Stimulated activated naive CD8-positive, alpha-beta T cell treated with anti-CD3 and anti-CD28 coated beads, Interleukin-15, Interleukin-2, amounts not matched to agents 100 U/mL and 50 U/mL, for 24 hours (primary cell): ENCODE results near the gene ADGRL1.
A peak's percentile ranks its signal among the peaks of the same experiment; 100 is the strongest.
"Not testable (repeated sequence)": the region's sequence is repeated elsewhere in the genome, so short reads cannot be mapped to it uniquely, and the experiment has no call there.

Experiments
- ATAC-seq: fragments of 150-1000 bp; cut with Tn5 transposase; one replicate; pipeline ENCODE4 v1.10.0; 2021
- DNase-seq: peaks from one replicate; pipeline ENCODE4 v3.0.0; 2021

Gene ADGRL1

DNA sequence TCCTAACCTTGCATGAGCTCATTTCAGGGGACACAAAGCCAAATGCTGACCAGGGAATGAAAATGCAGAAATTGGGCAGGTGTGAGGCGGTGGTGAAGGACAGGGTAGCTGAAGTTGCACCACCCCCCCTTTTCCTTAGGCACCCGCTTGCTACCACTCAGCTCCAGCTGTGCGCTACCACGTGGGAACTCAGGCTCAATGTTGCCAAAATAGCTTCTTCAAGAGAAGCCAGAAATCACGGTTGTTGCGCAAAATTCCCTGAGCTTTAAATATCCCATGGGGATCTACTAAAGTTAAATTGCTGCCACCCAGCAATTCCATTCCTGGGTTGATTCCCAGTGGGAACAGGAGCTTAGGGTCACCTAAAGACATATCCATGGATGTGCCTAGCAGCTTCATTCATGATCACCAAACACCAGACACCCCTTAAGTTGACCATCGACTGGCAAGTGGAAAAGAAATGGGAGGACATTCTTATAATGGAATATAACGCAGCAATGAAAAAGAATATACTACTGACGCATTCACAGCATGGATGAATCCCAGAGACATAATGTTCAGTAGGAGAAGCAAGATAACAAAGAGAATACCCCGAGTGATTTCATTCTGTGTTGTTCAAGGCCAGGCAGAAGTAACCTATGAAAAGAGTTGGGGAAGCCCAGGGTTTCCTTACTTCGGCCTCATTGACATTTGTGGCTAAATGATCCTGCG, 12.8 kb upstream of the ADGRL1 start:
- no peak for ATAC-seq
- no peak for DNase-seq

DNA sequence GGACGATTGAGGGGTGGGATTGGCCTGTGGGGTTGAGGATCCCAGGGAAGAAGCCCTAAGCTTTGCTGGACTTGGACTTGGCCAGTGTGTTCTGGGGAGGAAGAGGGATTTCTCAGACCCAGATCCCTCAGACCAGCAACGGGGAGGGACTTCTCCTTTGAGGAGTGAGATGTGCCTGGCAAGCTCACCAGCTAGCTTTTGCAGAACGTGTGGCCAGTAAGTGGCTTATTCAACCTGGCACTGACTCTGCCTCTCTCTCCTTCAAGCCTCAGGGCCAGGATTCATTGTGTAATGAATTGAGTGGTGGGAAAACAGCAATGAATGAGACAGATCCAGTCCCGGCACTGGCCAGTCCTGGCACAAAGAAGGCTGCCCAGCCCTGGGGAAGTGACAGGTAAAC, 11.9 kb upstream of the ADGRL1 start:
- not testable (repeated sequence) for DNase-seq, ATAC-seq

DNA sequence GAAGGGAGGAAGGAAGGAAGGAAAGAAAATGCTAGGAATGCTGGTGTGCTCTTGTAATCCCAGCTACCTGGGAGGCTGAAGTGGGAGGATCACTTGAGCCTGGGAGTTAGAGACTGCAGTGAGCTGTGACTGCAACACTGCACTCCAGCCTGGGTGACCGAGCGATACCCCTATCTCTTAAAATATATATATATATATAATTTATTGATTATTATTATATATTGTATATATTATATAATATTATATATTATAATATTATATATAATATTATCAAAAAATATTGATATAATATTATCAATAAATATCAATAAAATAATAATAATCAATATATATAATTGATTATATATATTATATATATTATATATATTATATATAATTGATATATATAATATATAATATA, 8.6 kb upstream of the ADGRL1 start:
- ATAC-seq (no peak), DNase-seq (no peak)

DNA sequence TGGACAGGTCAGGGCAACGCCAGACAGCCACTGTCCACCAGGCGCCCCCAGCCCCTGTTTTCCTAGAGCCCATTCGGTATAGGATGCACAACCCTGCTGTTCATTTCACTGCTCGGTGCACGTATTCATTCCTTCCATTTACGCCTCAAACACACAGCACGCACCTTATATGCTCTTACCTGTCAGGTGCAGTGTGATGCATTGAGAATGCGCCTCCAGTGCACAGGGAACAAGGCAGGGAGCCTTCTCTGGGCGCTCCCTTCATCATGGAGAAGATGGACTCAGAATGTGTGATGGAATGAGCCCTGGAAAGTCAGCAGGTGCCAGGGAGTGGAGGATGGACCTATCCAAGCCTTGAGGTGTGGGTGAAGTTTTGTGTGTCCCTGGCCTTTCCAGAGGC, 4.2 kb upstream of the ADGRL1 start:
- not testable (repeated sequence) for DNase-seq, ATAC-seq

DNA sequence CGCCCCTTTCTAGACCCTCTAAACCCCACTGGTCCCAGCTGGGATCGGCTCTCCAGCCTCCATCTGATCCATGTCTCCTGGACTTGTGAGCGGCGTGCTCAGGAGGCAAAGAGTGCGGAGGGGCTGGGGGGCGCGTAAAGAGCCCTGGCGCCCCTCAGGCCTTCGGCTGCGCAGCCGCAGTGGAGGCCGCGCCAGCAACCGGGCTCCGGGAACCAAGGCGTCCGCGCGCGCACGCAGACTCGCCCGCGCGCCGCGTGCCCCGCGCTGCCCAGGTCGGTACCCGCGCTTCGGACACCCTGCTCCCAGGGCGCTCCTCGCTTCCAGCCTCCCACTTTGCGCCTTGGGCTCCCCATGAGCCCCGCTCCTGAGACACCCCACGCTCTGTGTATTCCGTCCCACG, 3.4 kb upstream of the ADGRL1 start:
- ATAC-seq: not testable (repeated sequence)

DNA sequence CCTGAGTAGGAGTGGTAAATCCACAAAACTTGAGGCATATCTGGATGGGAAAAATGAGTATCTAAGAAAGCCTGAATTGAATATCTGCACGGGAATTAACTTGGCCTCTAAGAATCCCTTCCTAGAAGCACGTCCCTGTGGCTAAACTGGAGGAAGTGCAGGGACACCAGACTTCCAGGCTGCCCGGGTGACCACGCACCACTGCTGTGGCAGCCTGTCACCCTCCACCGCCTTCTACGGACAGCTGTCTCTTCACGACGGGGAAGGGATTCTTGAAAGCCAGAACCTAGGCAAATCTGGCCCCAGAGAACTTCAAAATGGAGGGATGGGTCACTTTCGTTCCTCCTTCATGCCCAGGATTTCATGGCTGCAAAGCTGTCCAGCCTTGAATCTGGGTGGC, 2.5 kb upstream of the ADGRL1 start:
- not testable (repeated sequence) for DNase-seq, ATAC-seq

More for the DNA sequence above, 3.4 kb upstream of the ADGRL1 start:
- not testable (repeated sequence) for DNase-seq

DNA sequence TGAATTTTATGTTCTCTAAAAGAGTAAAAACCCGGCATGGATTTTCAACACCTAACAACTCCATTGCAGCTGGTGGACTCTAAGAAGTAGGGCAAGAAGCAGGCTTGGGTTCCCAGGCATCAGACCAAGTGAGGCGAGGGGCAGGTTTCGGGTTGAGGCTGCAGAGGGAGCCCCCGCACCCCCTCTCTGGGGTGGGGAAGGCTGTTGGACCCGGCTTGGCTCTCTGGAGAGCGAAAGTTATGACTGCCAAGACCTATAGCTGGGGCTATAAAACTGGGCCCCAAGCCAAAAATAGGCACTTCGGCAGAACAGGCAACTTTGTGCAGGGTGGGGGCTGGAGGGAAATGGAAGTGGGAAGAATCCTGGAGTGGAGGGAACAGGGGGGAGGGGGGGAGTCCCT, 1.8 kb upstream of the ADGRL1 start:
- DNase-seq, ATAC-seq: not testable (repeated sequence)

DNA sequence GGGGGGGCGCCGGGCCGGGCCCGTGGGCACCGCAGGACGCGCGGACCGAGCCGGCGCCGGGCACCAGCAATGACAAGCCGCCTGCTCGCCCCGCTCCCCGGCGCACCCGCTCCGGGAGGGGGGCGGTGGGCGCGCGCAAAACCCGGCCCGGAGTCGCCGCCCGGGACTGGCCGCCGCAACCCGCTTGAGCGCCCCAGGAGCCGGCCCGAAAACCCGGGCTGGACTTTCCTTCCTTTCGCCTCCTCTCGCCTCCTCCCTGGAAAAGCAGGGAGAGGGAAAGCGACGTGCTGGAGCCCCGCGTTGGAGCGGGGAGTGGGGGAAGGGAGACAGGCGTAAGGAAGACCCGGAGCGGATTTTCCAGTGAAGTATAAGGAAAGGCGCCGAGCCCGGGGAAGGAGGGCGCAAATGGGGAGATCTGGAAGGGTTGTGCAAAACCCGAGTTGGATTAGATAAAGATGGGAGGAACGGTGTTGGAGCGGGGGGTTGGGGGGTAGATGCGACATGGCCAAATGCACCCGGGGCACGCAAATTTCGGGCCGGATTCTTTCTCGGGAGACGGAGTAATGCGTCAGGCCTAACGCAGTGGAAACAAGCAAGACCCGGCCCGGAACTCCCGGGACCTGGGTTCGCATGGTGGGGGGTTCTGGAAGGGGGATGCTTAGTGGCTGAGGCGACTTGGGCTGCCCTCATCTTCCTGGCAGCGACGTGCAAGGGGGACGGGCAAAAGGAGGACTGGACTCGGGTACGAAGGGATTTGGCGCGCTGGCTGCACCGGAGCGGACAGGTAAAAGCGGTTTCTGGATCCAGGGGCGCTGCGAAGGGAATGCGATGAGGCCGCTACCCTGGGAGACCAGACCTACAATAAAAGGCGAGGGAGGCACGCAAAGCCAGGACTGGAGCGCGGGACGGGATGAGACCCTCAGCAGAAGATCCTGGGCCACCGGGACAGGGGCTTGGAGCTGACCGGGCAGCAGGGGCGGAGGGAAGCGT, 1.1 kb upstream of the ADGRL1 start:
- DNase-seq (peak; percentile 84), ATAC-seq (peak; percentile 53)

DNA sequence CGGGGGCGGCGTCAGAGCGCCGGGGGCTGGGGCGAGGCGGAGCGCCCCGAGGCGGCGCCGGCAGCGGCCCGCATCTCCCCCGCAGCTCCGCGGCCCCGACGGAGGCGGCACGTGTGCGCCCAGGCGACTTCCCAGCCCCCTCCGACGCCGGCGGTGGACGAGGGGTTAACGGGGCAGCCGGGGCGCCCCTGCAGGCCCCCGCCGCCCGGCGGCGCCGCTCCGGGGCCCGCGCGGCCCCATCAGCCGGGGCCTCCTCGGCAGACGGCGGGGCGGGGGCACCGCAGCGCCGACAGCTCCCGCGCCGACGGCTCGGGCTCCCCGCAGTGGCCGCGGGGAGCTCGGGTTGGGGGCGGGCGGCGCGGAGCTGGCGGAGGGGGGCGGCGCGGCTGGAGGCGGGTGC, 339 bp upstream of the ADGRL1 start:
- not testable (repeated sequence) for DNase-seq
- peak; percentile 5 for ATAC-seq

DNA sequence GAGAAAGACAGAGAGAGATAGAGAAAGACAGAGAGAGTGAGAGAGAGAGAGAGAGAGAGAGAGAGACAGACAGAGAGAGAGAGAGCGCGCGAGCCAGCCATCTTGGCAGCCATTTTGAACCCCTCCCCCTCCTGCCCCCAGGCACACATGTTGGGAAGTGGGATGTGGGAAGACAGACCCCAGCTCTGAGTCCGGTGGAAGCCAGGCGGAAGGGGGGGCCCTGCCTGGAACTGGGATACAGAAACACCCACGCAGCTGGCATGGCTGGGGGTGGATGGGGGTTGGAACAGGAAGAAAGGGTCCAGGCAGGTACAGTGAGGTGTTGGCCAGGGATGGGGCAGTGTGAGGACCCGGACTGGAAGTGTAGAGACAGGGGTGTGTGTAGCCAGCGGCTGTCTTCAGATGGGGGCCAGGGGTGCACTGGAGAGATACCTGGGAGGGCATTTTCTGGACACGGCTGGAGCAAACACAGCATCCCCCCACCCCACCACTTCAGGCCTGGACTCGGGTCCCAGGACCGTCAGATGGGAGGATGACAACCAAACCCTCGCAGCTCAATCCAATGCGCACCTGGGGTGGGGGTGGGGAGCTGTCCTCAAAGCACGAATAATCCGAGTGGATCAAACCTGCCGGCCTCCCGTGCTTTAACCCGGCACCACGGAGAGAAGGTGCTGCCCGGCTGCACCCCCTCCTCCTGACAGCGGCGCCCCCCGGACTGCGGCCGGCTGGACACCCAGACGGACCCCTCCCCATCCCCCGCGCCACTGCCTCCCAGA, 1.1 kb downstream of the ADGRL1 start:
- ATAC-seq, DNase-seq: not testable (repeated sequence)

DNA sequence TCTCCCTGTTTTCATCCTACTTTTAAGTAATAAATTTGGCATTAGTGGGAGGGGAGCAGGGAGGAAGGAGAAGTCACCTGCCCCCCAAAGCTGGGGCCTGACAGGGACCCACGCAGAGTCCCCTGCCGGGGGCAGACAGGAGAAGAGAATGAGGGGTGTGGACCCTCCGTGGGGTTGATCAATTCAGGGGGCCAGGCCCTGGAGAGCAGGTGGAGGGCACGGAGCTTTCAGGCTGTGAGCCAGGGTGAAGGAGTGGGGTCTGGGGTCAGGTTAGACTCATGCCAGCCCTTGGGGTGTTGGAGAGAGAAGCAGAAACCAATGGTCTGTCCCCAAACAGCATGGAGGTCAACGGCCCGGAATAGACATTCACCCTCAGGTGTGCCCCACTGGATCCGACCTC, 1.8 kb downstream of the ADGRL1 start:
- not testable (repeated sequence) for DNase-seq, ATAC-seq

DNA sequence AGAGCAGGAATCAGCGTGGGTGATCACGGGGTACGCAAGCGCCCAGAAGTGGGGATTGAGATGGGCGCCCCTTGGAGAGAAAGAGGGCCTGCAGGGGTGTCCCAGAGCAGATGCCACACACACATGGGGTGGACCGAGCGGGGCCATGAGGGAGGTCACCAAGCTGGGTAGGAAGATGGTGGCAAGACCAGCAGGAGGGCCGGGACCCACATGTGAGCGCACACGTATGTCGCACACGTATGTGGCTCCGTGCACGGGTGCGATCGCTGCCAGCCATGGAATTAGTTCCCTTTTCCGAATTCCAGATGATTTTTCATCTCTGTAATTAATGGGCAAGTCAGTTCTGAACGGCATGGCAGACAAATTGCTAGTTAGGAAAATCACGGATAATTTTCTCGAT, 2.2 kb downstream of the ADGRL1 start:
- DNase-seq, ATAC-seq: not testable (repeated sequence)

DNA sequence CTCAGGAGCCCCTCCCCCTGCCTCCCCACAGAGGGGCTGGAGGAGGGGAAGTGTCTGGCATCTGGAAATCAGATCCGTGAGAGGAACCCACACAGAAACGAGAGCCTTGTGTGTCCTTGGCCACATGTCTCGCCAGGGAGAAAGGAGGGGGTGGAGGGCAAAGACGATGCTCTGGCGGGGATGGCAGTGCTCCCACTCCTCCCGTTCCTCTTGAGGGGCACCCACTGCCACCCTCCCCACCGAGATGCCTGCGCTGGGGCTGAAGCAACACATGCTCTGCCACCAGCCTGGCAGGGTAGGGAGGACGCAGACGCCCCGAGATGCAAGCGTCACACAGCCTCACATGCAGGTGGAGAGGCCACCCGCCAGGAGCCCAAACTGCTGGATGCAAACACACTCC, 2.8 kb downstream of the ADGRL1 start:
- ATAC-seq (no peak), DNase-seq (no peak)

DNA sequence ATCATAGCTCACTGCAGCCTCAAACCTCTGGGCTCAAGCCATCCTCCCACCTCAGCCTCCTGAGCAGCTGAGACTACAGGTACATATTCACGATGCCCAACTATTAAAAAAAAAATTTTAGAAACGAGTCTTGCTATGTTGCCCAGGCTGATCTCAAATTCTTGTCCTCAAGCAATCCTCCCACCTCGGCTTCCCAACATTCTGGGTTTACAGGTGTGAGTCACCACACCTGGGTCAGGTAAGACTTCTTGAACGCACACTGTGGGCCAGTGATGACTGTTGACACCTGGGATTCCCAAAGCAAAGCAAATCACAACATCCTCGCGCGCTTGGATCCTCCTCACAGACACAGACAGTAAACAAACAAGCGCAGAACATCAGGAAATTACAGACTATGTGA, 4.5 kb downstream of the ADGRL1 start:
- ATAC-seq, DNase-seq: not testable (repeated sequence)

DNA sequence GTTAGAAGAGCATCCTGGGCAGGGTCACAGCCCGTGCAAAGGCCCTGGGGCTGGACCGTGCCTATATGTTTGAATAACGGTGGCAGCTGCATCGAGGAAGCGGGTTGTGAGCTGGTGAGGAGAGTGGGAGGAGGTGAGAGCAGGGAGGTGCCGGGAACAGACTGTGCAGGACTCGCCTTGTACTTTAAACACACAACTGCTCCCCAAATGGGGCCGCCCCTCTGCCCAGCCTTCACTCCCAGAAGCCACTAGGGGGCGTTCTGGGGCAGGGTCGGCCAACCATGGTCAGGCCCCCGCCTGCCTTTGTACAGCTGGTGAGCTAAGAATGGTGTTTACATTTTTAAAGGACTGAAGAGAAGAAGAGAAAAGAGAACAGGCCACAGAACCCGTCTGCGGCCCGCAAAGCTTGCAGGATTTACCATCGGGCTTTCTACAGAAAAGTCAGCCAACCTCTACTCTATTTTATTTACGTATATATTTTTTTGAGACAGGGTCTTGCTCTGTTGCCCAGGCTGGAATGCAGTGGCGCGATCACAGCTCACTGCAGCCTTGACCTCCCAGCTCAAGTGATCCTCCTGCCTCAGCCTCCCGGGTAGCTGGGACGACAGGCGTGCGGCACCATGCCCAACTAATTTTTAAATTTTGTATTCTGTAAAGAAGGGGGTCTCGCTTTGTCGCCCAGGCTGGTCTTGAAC, 5.7 kb downstream of the ADGRL1 start:
- DNase-seq (peak; percentile 61), ATAC-seq (peak; percentile 71)

DNA sequence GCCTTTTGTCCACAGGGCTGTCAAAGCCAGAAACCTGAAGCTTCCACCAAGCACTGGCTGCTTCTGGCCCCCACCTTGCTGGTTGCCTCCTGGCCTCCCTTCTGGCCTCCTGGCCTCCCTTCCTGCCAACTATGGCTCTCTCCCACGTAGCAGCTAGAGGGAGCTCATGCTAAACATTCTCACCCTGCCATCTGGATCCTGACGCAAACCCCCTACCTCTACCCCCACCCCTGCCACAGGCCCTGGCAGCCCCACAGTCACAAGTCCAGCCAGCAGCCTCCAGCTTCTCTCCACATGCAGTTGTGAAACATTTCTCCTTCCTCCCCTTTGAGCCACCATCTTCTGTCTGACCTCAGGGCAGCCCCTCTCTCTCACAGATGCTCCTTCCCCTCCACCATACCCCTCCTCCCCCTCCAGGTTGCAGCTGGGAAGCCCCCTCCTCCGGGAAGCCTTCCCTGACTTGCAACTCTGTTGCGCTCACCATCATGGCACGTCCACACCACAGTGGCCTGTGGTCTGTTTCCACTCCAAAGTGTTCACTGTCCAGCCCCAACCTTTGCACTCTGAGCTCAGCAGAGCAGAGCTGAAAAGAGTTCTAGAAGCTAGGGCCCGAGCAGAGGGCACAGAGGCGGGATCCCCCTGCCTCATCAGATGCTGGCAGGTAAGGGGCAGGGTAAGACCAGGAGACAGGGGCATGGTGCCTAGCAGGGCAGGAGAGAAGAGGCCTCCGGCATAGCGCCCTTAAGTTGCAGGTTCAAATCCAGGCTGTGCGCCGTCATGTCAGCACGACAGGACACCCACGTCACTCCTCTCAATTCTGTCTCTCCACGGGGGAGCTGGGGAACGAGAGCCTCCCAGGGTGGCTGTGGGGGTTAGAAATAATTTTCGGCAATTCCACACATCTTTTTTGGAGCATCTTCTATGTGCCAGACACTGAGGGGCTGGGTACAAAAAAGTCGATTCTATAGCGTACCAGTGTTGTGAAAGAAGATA, 7.3 kb downstream of the ADGRL1 start:
- DNase-seq (no peak), ATAC-seq (no peak)

DNA sequence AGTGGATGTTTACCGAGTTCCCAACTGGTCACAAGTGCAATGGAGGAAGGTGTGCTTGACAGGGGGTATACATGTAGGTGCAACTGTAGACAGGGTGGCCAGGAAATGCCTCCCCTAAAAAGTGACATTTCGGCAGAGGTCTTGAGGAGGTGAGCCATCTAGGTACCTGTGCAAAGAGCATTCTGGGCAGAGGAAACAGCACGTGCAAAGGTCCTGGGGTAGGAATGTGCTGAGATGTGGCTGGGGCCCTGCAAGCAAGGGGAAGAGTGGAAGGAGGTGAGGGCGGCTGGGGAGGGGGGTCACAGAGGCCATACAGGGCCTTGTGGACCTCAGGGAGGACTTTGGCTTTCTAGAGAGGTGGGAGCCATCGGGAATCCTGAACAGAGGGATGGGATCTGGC, 8.1 kb downstream of the ADGRL1 start:
- ATAC-seq (no peak), DNase-seq (no peak)

DNA sequence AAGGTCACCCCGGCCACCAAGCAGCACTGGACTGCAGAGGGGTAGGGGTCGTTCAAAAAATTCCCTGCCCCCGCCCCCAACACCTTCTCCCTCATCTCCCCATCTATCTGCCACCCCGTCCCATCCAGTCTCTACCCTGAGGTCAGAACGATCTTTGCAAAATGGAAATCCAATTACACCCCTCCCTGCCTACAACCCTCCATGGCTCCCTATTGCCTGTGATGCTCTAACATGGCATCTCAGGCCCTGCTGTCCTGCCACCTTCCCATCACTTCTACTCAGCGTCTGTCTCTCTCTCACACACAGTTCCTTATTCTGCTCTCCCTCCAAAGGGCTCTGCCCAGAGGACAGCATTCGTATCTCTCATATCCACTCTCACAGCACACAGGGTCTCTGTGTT, 8.7 kb downstream of the ADGRL1 start:
- not testable (repeated sequence) for DNase-seq, ATAC-seq

DNA sequence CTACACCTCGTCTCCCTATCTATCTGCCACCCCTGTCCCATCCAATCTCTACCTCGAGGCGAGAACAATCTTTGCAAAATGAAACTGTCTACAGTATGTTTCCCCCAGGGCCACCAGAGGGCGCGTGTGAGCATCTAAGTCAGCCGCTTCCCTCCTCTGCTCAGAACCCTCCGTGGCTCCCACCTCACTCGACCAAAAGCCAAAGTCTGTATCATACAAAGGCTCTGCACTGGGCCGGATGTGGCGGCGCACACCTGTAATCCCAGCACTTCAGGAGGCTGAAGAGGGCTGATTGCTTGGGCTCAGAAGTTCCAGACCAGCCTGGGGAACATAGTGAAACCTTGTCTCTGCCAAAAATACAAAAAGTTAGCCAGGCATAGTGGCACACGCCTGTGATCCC, 9.9 kb downstream of the ADGRL1 start:
- ATAC-seq (peak; percentile 71), DNase-seq (peak; percentile 87)

DNA sequence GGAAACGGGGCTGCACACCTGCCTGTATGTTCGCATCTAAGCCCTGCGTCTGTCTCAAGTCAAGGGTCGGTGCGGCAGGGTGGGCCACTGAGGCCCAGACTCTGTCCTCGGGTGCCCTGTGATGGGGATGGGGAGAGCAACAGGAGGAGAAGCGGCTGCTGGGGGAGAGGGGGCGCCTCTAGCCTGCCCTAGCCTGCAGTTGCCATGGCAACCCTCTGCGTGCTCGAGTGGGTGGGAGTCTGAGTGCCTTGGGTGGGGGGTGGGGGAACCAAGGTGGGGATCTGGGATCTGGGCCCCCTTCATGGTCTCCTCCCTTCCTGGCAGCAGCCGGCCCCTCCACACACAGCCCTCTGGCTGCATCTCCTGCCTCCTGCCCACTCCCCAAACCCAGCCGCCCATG, 10.8 kb downstream of the ADGRL1 start:
- not testable (repeated sequence) for DNase-seq, ATAC-seq
